ENCODE measurements around the gene TCF4.

Gene TCF4

GRCh38 chr18:55517055-55517454 is 70.9 kb downstream of the TCF4 start:
- no peak for DNase-seq (ENCODE audit: low read depth)
- no peak overlapping the region for H3K4me3 ChIP-seq (ENCODE audit: low read depth, low read length)
- no peak for TF ChIP-seq CTCF (IDR thresholded peaks at IDR 0.05; ENCODE audit: low read depth, low read length, missing control alignments)

GRCh38 chr18:55515941-55516710 is 71.9 kb downstream of the TCF4 start:
- H3K4me3 ChIP-seq (ENCODE audit: low read depth, low read length): no peak overlapping the region
- DNase-seq (ENCODE audit: low read depth): no peak
- TF ChIP-seq CTCF (IDR thresholded peaks at IDR 0.05; ENCODE audit: low read depth, low read length, missing control alignments): no peak

- no peak for DNase-seq (ENCODE audit: low read depth)
- TF ChIP-seq CTCF (IDR thresholded peaks at IDR 0.05; ENCODE audit: low read depth, low read length, missing control alignments): no peak
- H3K4me3 ChIP-seq (ENCODE audit: low read depth, low read length): no peak overlapping the region
Measured at GRCh38 chr18:55515214-55515613, 72.8 kb downstream of the TCF4 start.

GRCh38 chr18:55513161-55513560 is 74.8 kb downstream of the TCF4 start:
- DNase-seq (ENCODE audit: low read depth): no peak
- TF ChIP-seq CTCF (IDR thresholded peaks at IDR 0.05; ENCODE audit: low read depth, low read length, missing control alignments): no peak

GRCh38 chr18:55511277-55511676 is 76.7 kb downstream of the TCF4 start:
- no peak for DNase-seq (ENCODE audit: low read depth)
- no peak for TF ChIP-seq CTCF (IDR thresholded peaks at IDR 0.05; ENCODE audit: low read depth, low read length, missing control alignments)
- no peak overlapping the region for H3K4me3 ChIP-seq (ENCODE audit: low read depth, low read length)

More at GRCh38 chr18:55513161-55513560, 74.8 kb downstream of the TCF4 start:
- H3K4me3 ChIP-seq (ENCODE audit: low read depth, low read length): no peak overlapping the region

GRCh38 chr18:55510809-55511208 is 77.2 kb downstream of the TCF4 start:
- DNase-seq (ENCODE audit: low read depth): no peak
- no peak for TF ChIP-seq CTCF (IDR thresholded peaks at IDR 0.05; ENCODE audit: low read depth, low read length, missing control alignments)

More at GRCh38 chr18:55510809-55511208, 77.2 kb downstream of the TCF4 start:
- H3K4me3 ChIP-seq (ENCODE audit: low read depth, low read length): no peak overlapping the region
